Measurements from ENCODE around the gene ECE2.
A peak's percentile ranks its signal among the peaks of the same experiment; 100 is the strongest.

The ECE2 gene

DNA sequence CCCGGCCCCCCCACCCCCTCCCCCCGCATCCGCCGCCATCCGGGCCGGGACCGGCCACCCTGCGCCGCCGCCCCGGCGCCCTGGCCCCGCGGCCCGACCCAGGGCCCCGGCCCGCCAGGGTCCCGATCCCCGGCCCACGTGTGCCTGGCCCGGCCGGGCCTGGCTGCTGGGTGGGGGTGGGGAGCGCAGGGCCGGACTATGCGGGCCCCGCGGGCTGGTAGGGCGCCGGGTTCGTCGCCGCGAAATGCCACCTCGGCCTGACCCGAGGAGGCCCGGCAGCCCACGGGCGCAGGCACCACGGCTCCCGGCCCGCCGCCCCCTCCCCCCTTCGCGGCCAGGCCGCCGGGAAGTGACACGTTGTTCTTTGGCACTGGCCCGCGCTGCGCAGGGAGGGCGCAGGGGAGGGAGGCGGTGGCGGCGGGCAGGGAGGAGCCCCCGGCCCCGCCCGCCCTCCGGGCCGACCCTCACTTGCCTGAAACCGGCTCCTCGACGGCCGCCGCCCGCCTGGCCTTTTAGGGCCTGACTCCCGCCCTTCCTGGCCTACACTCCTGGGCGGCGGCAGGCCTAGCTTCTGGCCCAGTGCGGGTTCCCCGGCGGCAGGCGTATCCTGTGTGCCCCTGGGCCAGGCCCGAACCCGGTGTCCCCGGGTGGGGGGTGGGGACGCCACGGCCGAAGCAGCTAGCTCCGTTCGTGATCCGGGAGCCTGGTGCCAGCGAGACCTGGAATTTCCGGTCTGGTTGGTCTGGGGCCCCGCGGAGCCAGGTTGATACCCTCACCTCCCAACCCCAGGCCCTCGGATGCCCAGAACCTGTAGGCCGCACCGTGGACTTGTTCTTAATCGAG lies 39.1 kb downstream of the ECE2 start:
- DNase-seq (ENCODE audit: low read depth in 2 of 2), result peak in 1 of 2 donors; percentile 51

DNA sequence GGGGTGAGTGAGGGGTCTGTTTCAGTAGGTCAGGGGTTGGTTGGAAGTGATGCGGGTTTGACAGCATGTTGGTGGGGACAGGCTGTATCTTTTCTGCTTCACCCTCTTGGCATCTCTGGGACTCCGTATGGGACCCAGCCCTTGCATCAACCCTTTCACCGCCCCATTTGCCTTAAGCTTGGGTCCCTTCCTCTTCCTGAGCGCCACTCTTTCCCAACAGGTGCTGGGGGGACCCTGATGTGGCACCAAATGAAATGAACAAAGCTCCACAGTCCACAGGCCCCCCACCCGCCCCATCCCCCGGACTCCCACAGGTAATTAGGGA lies 39.7 kb downstream of the ECE2 start:
- DNase-seq (ENCODE audit: low read depth in 2 of 2), result no peak

DNA sequence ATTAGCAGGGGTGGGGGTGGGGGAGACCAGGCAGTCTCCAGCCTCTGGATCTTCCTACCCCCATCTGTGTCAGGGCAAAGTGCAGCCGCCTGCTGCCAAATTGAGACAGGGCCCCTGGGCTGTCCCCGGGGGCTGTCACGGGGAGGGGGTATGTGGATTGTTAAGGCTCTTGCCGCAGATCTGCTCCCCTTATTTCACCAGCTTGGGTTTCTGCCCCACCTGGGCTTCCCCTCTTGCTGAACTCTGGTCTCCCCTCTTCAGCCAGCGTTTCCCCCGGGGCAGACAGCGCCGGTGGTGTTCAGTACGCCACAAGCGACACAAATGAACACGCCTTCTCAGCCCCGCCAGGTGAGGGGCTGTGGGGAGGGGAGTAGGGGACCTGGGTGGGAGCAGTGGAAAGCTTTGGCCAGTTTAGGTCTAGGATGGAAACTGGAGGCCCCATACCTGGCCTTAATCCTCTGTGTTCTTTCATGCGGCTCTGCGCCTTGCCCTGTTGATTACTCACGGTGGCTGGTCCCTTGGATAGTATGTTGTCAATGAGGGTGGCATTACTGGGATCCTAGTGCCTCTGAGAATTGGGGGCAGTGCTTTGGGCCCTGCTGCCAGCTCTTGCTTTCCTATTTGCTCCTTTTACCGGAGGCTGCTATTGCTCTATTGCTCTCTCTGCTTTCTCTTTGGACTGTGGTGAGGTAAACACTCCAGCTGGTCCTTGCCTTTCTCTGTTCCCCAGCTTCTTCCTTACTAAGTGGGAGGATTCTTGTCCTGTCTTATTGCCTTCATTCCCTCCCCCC lies 40.2 kb downstream of the ECE2 start:
- no peak for DNase-seq (ENCODE audit: low read depth in 2 of 2)

DNA sequence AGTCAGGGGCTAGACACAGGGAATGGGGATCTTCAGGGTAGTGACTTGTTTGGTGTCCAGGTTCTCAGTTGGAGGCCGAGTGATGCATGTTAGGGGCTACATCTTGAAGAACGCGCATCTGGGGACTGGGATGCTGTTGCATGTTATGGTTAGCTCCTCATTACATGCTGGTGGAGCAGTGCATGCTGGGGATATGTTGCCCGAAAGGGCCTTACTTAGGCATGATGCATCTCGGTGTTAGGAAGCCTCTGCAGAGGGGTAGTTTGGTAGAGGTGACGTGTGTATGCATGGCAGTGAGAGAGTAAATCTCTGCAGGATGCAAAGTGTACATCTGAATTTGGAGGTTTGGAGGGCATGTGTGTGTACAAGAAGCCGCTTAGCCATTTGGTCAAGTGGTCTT lies 41.0 kb downstream of the ECE2 start:
- DNase-seq (ENCODE audit: low read depth in 2 of 2), result no peak

DNA sequence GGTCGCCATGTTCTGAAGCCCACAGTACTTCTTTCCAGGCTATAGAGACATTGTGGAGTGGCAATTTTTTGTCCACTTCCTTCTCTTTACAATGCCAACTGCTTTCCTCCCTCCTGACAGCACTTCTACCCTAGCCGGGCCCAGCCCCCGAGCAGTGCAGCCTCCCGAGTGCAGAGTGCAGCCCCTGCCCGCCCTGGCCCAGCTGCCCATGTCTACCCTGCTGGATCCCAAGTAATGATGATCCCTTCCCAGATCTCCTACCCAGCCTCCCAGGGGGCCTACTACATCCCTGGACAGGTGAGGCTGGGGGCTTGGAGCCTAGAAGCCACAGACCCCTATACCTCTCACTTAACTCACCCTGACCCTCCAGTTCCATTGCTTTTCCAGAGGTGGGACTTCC lies 41.4 kb downstream of the ECE2 start:
- no peak for DNase-seq (ENCODE audit: low read depth in 2 of 2)

DNA sequence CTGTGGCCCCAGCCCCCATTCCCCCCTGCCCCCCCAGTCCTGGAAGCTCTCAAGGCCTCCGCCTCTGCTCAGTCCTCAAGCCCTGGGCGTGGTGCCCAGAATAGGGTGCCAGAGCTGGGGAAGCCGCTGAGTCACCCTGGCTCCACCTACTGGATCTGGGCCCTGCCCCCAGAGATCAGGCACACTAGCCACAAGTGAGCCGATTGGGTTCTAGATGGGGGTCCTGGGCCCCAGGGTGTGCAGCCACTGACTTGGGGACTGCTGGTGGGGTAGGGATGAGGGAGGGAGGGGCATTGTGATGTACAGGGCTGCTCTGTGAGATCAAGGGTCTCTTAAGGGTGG lies 44.3 kb downstream of the ECE2 start:
- DNase-seq (ENCODE audit: low read depth in 2 of 2), result peak in 1 of 2 donors; percentile 41

DNA sequence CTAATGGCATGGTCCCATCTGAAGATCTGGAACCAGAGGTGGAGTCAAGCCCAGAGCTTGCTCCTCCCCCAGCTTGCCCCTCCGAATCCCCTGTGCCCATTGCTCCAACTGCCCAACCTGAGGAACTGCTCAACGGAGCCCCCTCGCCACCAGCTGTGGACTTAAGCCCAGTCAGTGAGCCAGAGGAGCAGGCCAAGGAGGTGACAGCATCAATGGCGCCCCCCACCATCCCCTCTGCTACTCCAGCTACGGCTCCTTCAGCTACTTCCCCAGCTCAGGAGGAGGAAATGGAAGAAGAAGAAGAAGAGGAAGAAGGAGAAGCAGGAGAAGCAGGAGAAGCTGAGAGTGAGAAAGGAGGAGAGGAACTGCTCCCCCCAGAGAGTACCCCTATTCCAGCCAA lies 45.8 kb downstream of the ECE2 start:
- DNase-seq (ENCODE audit: low read depth in 2 of 2), result no peak

DNA sequence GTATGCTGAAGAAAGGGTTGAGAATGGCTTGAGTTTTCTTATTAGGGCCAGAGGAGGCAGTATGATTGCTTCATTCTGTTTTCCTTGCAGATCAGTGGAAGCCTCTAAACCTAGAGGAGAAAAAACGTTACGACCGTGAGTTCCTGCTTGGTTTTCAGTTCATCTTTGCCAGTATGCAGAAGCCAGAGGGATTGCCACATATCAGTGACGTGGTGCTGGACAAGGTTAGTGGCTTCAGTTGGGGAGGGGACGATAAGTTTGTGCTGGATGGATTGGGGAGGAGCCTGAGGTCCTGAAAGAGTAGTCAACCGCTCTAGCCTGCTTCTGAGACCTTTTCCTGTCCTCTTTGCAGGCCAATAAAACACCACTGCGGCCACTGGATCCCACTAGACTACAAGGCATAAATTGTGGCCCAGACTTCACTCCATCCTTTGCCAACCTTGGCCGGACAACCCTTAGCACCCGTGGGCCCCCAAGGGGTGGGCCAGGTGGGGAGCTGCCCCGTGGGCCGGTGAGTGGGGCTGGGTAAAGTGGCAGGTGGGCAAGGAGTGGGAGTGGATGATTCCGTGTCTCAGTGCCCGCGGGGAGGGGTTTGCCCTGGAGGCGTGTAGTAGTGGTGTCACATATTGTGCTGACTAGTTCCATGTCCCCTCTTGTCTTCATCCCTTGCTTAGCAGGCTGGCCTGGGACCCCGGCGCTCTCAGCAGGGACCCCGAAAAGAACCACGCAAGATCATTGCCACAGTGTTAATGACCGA lies 47.1 kb downstream of the ECE2 start:
- DNase-seq (ENCODE audit: low read depth in 2 of 2), result no peak

DNA sequence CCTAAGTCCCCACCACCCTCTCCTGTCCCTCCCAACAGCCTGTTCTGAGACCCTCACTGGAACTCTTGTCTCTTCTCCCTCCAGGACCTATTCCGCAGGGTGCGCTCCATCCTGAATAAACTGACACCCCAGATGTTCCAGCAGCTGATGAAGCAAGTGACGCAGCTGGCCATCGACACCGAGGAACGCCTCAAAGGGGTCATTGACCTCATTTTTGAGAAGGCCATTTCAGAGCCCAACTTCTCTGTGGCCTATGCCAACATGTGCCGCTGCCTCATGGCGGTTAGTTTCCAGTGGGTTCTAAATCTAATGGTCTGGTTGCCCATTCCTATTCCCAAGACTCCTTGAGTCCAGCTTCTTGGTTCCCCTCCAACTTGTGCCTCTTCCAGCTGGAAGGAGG lies 47.9 kb downstream of the ECE2 start:
- no peak for DNase-seq (ENCODE audit: low read depth in 2 of 2)

DNA sequence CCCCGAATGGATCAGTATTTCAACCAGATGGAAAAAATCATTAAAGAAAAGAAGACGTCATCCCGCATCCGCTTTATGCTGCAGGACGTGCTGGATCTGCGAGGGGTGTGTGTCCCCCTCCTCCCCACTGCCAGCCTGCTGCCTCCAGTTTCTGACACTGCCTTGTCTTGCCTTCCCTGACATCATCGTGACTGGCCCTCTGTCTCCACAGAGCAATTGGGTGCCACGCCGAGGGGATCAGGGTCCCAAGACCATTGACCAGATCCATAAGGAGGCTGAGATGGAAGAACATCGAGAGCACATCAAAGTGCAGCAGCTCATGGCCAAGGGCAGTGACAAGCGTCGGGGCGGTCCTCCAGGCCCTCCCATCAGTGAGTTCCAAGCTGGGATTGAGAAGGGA lies 49.4 kb downstream of the ECE2 start:
- no peak for DNase-seq (ENCODE audit: low read depth in 2 of 2)

DNA sequence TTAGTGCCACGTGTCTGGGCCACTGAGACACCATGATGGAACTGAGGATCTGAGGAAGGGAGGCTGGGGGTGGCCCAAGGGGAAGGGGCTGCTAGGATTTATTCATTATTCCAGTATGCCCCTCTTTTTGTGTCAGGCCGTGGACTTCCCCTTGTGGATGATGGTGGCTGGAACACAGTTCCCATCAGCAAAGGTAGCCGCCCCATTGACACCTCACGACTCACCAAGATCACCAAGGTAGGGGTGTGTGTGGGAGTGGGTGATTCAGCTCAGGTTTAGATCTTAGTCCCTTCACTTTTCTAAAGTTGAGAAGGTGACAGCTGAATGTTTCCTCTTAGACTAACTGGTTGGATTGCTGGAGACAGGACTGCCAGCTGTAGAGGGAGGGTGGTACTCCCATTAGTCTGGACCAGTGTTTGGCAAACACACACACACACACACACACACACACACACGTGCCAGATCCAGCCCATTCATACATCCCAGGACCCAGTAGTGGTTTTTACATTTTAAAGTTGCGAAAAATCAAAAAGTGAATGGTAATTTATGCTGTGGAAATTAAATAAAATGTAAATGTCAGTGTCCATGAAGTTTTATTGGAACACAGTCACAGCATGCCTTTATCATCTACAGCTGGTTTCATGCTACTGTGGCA lies 50.0 kb downstream of the ECE2 start:
- DNase-seq (ENCODE audit: low read depth in 2 of 2), result peak in 1 of 2 donors; percentile 33

DNA sequence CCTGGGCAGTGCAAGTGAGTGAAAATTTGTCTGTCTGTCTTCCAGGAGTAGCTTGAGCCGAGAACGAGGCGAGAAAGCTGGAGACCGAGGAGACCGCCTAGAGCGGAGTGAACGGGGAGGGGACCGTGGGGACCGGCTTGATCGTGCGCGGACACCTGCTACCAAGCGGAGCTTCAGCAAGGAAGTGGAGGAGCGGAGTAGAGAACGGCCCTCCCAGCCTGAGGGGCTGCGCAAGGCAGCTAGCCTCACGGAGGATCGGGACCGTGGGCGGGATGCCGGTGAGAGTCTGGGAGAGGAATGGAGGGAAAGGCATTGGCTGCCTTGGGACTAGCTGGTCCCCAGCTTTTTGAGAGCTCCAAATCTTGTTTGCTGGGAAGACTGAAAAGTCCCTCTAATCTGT lies 51.3 kb downstream of the ECE2 start:
- DNase-seq (ENCODE audit: low read depth in 2 of 2), result no peak

DNA sequence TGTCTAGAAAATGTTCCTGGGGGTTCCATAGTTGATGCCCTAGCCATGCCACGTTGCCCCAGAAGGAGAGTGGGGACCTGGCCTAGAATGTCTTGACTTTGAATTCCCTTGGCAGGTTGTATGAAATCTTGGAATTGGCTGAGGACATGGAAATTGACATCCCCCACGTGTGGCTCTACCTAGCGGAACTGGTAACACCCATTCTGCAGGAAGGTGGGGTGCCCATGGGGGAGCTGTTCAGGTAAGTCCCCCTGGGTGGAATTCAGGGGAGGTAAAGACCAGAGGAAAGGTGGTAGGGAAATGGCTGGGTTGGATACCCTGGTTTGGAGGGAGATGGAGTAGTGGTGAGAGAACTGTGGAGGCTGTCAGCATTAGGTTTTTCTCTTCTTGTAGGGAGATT lies 52.7 kb downstream of the ECE2 start:
- no peak for DNase-seq (ENCODE audit: low read depth in 2 of 2)

DNA sequence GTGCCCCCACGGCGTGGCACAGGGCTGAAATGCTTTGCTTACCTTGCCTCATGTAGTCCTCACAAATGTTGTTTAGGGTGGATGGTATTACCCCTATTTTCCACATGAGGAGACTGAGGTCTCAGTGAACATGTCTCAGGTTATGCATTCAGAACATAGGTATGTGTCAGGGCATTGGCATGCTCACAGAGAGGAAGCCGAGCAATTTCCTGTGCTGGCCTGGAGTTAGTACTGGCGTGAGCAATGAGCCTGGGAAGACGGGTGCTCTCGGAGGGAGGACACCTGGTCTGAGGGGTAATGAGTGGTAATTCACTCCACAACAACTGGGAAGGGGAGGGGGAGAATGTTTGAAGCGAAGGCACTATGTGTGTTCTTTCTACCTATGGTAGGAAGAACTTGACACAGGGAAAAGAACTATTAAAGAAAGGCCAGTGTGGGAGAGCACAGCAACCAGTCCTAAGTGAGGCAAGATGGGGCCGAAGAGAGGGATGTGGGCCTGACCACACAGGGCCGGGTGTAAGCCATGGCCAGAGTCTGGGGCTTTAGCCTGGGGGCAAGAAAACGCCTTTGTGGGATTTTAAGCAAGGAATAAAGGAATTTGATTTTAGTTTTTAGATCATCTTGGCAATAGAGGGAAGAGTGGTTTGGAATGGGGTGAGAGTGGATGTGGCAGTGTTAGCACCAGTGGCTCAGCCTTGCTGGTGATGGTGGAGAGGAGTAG lies 56.7 kb downstream of the ECE2 start:
- DNase-seq (ENCODE audit: low read depth in 2 of 2), result no peak

DNA sequence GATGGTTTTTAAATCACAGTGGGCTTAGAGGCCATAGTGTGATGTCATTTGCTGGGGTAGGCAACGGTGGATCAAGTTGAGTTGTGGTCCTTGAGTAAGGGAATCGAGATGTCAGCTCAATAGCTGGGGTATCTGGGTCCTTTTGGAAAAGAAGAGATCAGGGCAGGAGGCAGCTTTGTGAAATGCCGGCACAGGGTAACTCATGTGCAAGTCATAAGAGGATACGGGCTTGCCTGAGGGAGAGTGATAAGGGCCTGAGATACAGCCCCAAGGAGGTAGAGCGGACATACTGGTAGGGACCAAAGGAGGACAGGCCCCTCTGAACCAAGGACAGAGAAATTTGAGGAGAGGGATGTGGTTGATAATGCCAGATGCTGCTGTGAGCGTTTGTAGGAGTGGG lies 57.4 kb downstream of the ECE2 start:
- DNase-seq (ENCODE audit: low read depth in 2 of 2), result no peak

DNA sequence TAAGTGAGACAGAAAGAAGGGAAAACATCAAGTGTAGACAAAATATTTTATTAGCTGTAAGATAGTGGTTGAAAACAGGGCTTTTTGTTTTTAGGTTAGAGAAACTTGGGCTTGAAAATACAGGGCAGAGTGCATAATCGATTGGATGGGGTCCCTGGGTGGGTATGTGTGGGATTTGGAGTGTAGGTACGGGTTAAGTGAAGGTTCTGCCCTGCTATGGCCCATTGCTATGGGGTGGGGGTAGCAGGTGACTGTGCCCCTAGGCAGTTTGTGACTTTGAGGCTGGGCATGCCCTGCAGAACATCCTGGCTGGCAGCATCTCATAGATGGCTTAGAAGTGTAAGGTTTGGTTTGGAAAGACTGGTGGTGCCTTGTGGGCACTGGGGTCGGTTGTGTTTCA lies 57.9 kb downstream of the ECE2 start:
- DNase-seq (ENCODE audit: low read depth in 2 of 2), result no peak

DNA sequence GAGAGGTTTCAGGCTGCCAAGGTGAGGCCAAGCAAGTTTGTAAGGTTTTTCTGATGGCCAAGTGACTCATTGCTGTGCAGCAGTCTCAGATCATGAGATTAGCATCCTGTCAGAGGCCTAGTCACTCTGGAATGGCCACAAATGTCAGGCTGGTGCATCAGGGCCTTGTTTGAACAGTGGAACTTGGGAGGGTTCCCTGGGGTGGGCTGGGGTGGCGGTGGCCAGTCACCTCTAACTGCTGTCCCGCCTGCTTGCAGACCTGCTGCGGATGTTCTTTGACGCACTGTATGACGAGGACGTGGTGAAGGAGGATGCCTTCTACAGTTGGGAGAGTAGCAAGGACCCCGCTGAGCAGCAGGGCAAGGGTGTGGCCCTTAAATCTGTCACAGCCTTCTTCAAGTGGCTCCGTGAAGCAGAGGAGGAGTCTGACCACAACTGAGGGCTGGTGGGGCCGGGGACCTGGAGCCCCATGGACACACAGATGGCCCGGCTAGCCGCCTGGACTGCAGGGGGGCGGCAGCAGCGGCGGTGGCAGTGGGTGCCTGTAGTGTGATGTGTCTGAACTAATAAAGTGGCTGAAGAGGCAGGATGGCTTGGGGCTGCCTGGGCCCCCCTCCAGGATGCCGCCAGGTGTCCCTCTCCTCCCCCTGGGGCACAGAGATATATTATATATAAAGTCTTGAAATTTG lies 58.8 kb downstream of the ECE2 start:
- DNase-seq (ENCODE audit: low read depth in 2 of 2), result peak in 1 of 2 donors; percentile 31

DNA sequence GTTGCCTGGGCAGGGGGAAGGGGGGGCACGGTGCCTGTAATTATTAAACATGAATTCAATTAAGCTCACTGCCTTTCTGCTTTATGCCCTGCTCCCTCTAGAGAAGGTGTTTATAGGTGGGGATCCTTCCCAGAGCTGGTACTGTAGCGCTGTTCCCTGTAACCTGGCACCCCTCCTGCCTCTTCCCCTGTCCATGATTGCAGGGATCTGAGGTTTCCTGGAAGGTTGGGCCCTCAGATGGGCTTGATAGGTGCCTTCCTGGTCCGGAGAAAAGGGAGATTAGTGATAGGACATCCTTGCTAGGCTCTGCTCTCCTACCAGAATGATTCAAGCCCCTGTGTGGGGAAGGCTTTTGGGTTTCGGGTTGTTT lies 59.5 kb downstream of the ECE2 start:
- no peak for DNase-seq (ENCODE audit: low read depth in 2 of 2)

DNA sequence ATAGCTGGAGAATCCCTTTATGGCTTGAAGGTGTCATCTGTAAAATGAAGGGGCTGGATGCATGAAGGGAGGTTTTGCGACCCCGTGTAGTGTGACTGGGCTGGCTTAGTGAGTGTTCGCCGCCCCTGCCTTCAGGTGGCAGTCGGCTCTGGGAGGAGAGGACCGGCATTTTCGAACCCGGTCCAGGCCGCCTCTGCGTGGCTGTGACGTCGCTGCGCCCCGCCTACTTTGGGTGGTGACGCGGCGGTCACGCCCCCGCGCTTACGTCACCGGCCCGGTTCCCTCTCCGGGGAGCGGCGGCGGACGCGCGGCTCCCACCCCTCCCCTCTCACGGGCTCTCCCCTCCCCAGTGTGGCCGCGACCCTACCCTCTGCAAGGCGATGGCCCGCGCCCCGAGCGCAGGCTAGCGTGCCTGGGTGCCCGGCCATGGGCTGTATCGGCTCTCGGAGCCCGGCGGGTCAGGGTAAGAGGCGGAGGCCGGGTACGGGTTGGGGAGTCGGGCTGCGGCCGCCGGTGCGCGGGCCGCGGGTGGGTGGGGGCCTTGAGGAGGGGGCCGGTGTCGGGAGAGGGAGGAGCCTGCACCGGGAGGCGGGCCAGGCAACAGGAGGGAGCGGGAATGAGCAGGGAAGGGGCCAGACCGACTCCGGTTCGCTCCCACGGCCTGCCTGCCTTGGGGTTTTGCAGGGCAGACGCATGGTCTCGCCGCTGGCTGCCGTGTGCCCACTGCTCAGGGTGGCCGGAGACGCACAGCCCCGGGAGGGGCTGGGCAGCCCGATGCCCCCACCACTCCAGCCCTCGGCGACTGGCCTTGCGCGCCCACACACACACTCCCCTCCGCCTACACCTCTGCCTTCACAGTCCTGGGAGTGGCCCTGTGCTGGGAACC lies 60.1 kb downstream of the ECE2 start:
- peak; percentile 71 to 75 for DNase-seq (ENCODE audit: low read depth in 2 of 2)

Data from stimulated activated CD8-positive, alpha-beta memory T cell treated with anti-CD3 and anti-CD28 coated beads, Interleukin-15, amount 100 ng/mL, for 4 hours (primary cell).